Smooth muscle cell (in vitro differentiated cells): ENCODE results near the gene MARCO. TPM values are rescaled to one million over a fixed set of nuclear protein-coding genes. Genes with fewer than 3 reads are reported as not detected.

Experiments used
- DNase-seq: peaks from one replicate; lab custom pipeline; 2025; ENCODE audit not compliant: unreplicated experiment; lab: John Stamatoyannopoulos, UW
- H2AFZ ChIP-seq: fragments of 200-600 bp; sonication (generic); 2 replicates; pipeline ENCODE4 v1.6.0; 2016; ENCODE audit warnings: antibody characterized with exemption, low read depth, mild to moderate bottlenecking
- H3F3A ChIP-seq: fragments of 200-600 bp; sonication (generic); 2 replicates; pipeline ENCODE4 v1.6.0; 2017; ENCODE audit warnings: antibody characterized with exemption, low read depth
- H3K27ac ChIP-seq: fragments of 200-600 bp; sonication (generic); 2 replicates; pipeline ENCODE4 v1.5.1; 2016; ENCODE audit warnings: low read depth, mild to moderate bottlenecking
- H3K27me3 ChIP-seq: fragments of 200-600 bp; sonication (generic); 2 replicates; pipeline ENCODE4 v1.6.1; 2016; ENCODE audit warnings: low read depth, mild to moderate bottlenecking
- H3K36me3 ChIP-seq: fragments of 200-600 bp; sonication (generic); 2 replicates; pipeline ENCODE4 v1.5.1; 2016; ENCODE audit warnings: low read depth
- H3K4me1 ChIP-seq: fragments of 200-600 bp; sonication (generic); 2 replicates; pipeline ENCODE4 v1.5.1; 2016; ENCODE audit warnings: low read depth
- H3K4me2 ChIP-seq: fragments of 200-600 bp; sonication (generic); 2 replicates; pipeline ENCODE4 v1.6.0; 2016; ENCODE audit warnings: mild to moderate bottlenecking
- H3K4me3 ChIP-seq: fragments of 200-600 bp; sonication (generic); 2 replicates; pipeline ENCODE4 v1.5.1; 2016; ENCODE audit warnings: mild to moderate bottlenecking
- H3K79me2 ChIP-seq: fragments of 200-600 bp; sonication (generic); 2 replicates; pipeline ENCODE4 v1.6.0; 2016; ENCODE audit warnings: low read depth, mild to moderate bottlenecking
- H3K9ac ChIP-seq: fragments of 200-600 bp; sonication (generic); 2 replicates; pipeline ENCODE4 v1.6.0; 2016; ENCODE audit warnings: low read depth
- H3K9me3 ChIP-seq: fragments of 200-600 bp; sonication (generic); replicated peaks from 2 replicates; pipeline ENCODE4 v1.5.1; 2016; ENCODE audit warnings: low read depth
- H4K20me1 ChIP-seq: fragments of 200-600 bp; sonication (generic); 2 replicates; pipeline ENCODE4 v1.6.0; 2016; ENCODE audit warnings: low read depth
- WGBS: methylation state at CpG from one replicate; pipeline ENCODE4 v1.1.7; 2016; ENCODE audit warnings: low lambda C conversion rate; 5-methylcytosine and 5-hydroxymethylcytosine counted together
- polyA plus RNA-seq: library from polyadenylated mRNA; unstranded; fragments of >200 nt; fragmentation: Nextera tagmentation; extraction: Ambion mirVana; gene quantifications from 2 replicates; pipeline ENCODE4 v1.2.1, GENCODE V29; 2016
- total RNA-seq: library from RNA; depleted of rRNA; stranded (reverse); fragments of >200 nt; gene quantifications from 2 replicates; pipeline ENCODE4 v1.2.3, GENCODE V29; 2014
- TF ChIP-seq, protein P1 (sequence below): fragments of 200-600 bp; sonication (generic); IDR thresholded peaks from 2 replicates; pipeline ENCODE4 v1.5.1; 2017; ENCODE audit warnings: borderline replicate concordance, mild to moderate bottlenecking, antibody characterized with exemption; ENCODE audit not compliant: insufficient read depth, poor library complexity, severe bottlenecking

MARCO gene
- total and polyA plus RNA-seq, 2 experiments from 2014 or later, result not detected

DNA sequence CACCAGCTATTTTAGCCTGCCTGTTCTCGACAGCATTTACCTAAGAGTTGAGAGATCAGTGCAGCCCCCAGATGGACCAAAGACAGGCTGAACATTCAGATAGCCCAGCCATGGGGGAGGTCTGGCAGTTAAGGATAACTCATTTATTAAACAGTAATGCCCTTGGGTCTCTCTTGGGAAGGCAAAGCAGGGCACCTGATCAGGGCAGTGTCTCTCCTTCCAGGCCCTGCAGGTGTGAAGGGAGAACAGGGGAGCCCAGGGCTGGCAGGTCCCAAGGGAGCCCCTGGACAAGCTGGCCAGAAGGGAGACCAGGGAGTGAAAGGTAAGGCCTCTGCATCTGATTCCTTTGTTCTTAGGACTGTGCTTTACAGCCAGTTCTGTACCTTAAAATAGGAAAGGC is 49.6 kb downstream of the MARCO start:
- Histone ChIP-seq H3K4me2 (no peak overlapping the region), H3K27ac (no peak overlapping the region), H3K36me3 (no peaks in the 10 kb centered on the region), H3K27me3 (peaks cover 22% of the 10 kb centered on the region), H4K20me1 (no peaks in the 10 kb centered on the region), H3K9ac (no peak overlapping the region), H3K9me3 (no peaks in the 10 kb centered on the region), H3K4me1 (no peaks in the 10 kb centered on the region), H2AFZ (no peak overlapping the region), H3K4me3 (no peak overlapping the region), H3K79me2 (no peaks in the 10 kb centered on the region), H3F3A (no peaks in the 10 kb centered on the region)
- TF ChIP-seq, protein P1, sequence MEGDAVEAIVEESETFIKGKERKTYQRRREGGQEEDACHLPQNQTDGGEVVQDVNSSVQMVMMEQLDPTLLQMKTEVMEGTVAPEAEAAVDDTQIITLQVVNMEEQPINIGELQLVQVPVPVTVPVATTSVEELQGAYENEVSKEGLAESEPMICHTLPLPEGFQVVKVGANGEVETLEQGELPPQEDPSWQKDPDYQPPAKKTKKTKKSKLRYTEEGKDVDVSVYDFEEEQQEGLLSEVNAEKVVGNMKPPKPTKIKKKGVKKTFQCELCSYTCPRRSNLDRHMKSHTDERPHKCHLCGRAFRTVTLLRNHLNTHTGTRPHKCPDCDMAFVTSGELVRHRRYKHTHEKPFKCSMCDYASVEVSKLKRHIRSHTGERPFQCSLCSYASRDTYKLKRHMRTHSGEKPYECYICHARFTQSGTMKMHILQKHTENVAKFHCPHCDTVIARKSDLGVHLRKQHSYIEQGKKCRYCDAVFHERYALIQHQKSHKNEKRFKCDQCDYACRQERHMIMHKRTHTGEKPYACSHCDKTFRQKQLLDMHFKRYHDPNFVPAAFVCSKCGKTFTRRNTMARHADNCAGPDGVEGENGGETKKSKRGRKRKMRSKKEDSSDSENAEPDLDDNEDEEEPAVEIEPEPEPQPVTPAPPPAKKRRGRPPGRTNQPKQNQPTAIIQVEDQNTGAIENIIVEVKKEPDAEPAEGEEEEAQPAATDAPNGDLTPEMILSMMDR, result no peak
- WGBS, result 82% methylated on average over 1 of the region's 1 CpG
- DNase-seq, result no peak

DNA sequence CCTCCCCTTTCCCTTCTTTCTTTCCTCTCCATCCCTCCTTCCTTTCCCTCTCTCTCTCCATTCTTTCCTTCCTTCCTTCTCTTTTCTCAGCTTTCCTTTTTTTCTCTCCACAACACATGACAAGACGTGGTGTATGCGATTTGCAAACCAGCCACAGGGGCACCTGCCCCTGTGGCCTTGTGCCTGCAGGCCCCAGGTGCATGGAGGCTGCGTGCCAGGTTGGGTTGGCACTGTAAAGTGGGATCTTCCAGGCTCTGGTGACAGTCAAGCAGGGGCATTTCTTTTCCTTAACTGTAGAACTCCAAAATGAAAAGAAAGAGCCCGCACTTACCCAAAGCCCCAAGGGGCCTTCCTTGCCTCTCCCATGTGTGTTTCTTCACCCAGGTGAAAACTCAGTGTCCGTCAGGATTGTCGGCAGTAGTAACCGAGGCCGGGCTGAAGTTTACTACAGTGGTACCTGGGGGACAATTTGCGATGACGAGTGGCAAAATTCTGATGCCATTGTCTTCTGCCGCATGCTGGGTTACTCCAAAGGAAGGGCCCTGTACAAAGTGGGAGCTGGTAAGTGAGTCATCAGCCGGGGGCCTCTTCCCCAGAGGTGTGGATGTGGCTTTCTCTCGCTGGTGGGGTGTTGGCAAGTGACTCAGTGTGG is 50.9 kb downstream of the MARCO start:
- Histone ChIP-seq H3K4me2 (no peak overlapping the region), H3K9me3 (no peaks in the 10 kb centered on the region), H2AFZ (no peak overlapping the region), H3K4me1 (no peaks in the 10 kb centered on the region), H3K79me2 (no peaks in the 10 kb centered on the region), H3K9ac (no peak overlapping the region), H4K20me1 (no peaks in the 10 kb centered on the region), H3F3A (no peaks in the 10 kb centered on the region), H3K4me3 (no peak overlapping the region), H3K36me3 (no peaks in the 10 kb centered on the region), H3K27ac (no peak overlapping the region), H3K27me3 (peaks cover 9% of the 10 kb centered on the region)
- TF ChIP-seq, protein P1, result no peak
- 77% methylated on average over 13 of the region's 13 CpGs for WGBS
- no peak for DNase-seq

DNA sequence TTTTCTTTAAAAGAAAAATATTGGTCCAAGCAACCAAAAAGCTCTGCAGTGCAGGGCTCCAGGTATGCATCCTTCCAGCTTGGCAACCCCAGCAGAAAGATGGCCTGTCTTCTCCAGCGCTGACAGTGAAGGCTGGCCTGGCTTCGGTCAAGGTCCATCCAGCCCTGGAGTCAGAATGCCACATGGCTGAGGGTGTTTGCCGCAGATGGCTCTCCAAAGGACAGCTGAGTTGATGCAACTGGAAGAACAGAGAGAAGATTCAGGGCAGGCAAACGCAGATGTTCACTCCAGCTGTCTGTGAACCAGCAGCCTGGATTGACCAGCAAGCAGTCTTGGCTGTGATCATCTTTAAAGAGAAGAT is 51.4 kb downstream of the MARCO start:
- no peaks in the 10 kb centered on the region for H3K4me1 ChIP-seq
- H3K4me2 ChIP-seq, result no peak overlapping the region
- no peak overlapping the region for H3K4me3 ChIP-seq
- no peaks in the 10 kb centered on the region for H3F3A ChIP-seq
- H3K36me3 ChIP-seq, result no peaks in the 10 kb centered on the region
- no peak overlapping the region for H3K27ac ChIP-seq
- H3K27me3 ChIP-seq, result peaks cover 7% of the 10 kb centered on the region
- H4K20me1 ChIP-seq, result no peaks in the 10 kb centered on the region
- H3K79me2 ChIP-seq, result no peaks in the 10 kb centered on the region
- H3K9ac ChIP-seq, result no peak overlapping the region
- H2AFZ ChIP-seq, result no peak overlapping the region
- no peaks in the 10 kb centered on the region for H3K9me3 ChIP-seq
- TF ChIP-seq, protein P1, result no peak
- DNase-seq, result no peak
- 89% methylated on average over 4 of the region's 4 CpGs for WGBS

DNA sequence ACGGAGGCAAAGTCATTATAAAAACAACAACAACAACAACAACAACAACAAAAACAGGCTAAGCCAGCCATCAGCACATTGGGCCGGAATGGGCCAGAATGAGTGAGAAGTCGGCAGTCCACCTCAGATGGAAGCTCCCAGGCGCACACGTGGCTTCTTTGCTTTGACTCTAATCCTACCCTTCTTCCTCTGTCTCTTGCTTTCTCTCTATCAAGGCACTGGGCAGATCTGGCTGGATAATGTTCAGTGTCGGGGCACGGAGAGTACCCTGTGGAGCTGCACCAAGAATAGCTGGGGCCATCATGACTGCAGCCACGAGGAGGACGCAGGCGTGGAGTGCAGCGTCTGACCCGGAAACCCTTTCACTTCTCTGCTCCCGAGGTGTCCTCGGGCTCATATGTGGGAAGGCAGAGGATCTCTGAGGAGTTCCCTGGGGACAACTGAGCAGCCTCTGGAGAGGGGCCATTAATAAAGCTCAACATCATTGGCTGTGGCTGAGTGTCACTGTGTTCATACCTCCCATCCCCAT is 52.2 kb downstream of the MARCO start:
- no peaks in the 10 kb centered on the region for H3K9me3 ChIP-seq
- no peaks in the 10 kb centered on the region for H3K36me3 ChIP-seq
- DNase-seq, result no peak
- H3F3A ChIP-seq, result no peaks in the 10 kb centered on the region
- H3K4me1 ChIP-seq, result no peaks in the 10 kb centered on the region
- WGBS, result 88% methylated on average over 14 of the region's 14 CpGs
- no peak overlapping the region for H3K9ac ChIP-seq
- H2AFZ ChIP-seq, result no peak overlapping the region
- TF ChIP-seq, protein P1, result no peak
- no peaks in the 10 kb centered on the region for H3K79me2 ChIP-seq
- no peak overlapping the region for H3K4me3 ChIP-seq
- no peak overlapping the region for H3K4me2 ChIP-seq
- H3K27me3 ChIP-seq, result peaks cover 7% of the 10 kb centered on the region
- H3K27ac ChIP-seq, result no peak overlapping the region
- H4K20me1 ChIP-seq, result no peaks in the 10 kb centered on the region
